HG02571 (cell line): Measurements from ENCODE around the gene STX8.
"Not testable (repeated sequence)": the region's sequence is repeated elsewhere in the genome, so short reads cannot be mapped to it uniquely, and the experiment has no call there.

ENCODE experiments used
- ATAC-seq: cut with Tn5 transposase; IDR thresholded peaks from one replicate; pipeline ENCODE4 v1.9.1; 2021; ENCODE audit warnings: mild to moderate bottlenecking, moderate library complexity; ENCODE audit not compliant: unreplicated experiment

STX8 gene

GRCh38 chr17:9355846-9356245 lies 219.8 kb downstream of the STX8 start:
- ATAC-seq = no peak

DNA sequence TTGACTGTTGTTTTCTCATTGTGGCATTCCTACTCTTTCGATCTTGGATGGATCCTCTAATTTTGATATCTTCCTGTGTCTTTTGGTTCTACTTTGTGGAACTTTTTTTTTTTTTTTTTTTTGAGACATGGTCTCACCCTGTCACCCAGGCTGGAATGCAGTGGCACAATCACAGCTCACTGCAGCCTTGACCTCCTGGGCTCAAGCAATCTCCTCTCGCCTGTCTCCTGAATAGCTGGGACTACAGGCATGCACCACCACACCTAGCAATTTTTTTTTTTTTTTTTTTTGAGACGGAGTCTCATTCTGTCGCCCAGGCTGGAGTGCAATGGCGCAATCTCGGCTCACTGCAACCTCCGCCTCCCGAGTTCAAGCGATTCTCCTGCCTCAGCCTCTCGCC lies 220.4 kb downstream of the STX8 start:
- ATAC-seq = not testable (repeated sequence)

DNA sequence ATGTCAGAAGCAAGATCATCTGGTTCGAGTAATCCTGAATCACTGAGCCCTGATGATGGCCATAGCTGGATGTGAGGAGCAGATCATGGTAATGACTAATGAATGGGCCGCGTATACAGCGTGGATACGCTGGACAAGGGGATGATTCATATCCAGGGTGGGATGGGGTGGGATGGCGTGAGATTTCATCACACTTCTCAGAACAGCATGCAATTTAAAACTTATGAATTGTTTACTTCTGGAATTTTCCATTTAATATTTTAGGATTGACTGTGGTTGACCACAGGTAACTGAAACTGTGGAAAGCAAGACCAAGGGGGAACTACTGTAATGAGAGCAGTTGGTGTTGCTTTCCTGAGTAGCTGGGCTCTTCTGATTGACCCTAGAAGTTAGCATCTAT lies 225.5 kb downstream of the STX8 start:
- no peak for ATAC-seq

- no peak for ATAC-seq
Observed at GRCh38 chr17:9346296-9346926, 229.2 kb downstream of the STX8 start.

GRCh38 chr17:9343516-9343915 lies 232.1 kb downstream of the STX8 start:
- no peak for ATAC-seq

GRCh38 chr17:9342225-9342624 lies 233.4 kb downstream of the STX8 start:
- no peak for ATAC-seq

- ATAC-seq = no peak
Observed at GRCh38 chr17:9339958-9340357, 235.7 kb downstream of the STX8 start.

DNA sequence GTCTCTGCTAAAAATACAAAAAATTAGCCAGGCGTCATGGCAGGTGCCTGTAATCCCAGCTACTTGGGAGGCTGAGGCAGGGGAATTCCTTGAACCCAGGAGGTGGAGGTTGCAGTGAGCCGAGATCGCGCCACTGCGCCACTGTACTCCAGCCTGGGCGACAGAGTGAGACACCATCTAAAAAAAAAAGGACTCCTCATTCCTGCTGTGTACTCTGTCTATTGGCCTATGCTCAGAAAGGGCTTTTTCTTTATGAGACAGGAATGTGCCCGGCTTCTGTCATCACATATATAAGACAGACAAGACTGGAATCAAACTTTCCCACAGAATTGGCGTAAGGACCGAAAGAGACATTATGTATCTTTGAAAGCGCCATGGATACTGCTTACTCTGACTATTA lies 236.1 kb downstream of the STX8 start:
- not testable (repeated sequence) for ATAC-seq

DNA sequence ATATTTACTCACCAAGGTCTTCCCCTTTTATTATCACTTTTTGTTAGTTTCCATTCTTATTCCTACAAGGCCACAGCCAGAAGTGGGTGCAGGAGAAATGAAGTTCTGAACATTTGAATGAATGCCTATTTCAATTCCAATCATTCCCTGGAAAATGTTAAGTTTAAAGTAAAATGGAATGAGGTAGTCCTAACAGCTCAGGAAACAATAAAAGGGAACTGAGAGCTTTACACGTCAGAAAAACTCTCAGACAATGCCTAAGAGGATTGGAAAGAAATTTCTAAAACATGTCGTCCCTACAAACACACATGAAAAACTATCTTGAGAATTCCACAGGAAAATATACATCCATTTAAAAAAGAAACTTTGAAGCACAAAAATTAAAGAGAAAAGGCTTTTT lies 238.8 kb downstream of the STX8 start:
- ATAC-seq = no peak

DNA sequence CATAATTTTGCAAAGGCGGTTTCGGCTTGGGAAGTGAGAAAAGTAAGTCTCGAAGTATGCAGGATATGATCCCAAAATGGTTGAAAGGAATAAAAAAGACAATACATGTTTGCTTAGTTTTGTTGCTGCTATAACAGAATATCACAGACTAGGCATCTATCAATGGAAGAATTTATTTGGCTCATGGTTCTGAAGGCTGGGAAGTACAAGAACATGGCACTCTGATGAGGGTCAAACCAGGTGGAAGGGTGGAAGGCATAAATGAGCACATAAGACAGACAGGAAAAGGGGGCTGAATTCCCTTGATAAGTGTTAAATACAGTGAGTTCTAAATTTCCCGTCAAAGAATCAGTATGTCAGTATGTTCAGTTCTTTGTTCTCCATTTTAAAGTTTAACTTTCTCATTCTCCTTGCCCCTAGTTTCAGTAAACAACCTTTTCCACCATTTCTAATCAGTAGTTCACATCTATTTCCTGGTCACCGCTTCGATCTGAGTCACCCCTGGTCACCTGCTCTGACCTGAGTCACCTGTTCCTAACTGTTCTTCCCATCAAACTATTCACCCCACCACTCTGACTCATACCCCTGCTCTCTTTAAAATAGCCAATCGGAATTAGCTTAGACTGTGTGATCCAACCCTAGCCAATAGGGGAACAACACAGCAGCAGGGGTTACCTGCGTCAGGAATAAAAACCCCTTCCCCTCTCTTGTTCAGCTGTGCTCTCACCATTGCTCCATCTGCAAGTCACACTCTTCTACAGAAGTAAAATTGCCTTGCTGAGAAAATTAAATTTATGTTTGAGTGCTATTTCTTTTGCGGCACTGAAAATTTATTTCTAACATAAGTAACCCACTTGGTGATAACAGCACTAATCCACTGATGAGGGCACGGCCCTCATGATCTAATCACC lies 240.8 kb downstream of the STX8 start:
- ATAC-seq = no peak

- ATAC-seq = no peak
Observed at GRCh38 chr17:9332132-9332494, 243.5 kb downstream of the STX8 start.

- no peak for ATAC-seq
Observed at GRCh38 chr17:9331279-9332131, 244.1 kb downstream of the STX8 start.

GRCh38 chr17:9330611-9331271 lies 244.9 kb downstream of the STX8 start:
- ATAC-seq = no peak

DNA sequence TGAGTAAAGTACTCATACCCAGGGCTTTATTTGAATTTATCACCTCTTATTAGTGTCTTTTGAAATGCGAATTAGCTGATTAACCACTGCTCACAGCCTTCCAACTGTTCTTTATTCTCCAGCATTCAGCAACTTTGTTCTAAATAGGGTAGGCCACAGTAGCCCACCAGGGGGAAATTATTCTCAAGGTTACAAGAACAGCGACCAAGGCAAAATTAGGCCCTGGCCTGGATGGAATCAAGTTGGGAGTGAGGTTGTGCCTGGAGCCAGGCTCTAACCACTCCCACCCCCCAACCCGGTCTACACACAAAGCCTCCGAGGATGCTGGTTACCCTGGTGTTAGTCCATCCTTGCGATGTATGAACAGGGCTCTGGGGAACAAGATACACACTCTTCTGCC lies 245.5 kb downstream of the STX8 start:
- no peak for ATAC-seq

GRCh38 chr17:9329251-9329921 lies 246.2 kb downstream of the STX8 start:
- ATAC-seq = no peak

DNA sequence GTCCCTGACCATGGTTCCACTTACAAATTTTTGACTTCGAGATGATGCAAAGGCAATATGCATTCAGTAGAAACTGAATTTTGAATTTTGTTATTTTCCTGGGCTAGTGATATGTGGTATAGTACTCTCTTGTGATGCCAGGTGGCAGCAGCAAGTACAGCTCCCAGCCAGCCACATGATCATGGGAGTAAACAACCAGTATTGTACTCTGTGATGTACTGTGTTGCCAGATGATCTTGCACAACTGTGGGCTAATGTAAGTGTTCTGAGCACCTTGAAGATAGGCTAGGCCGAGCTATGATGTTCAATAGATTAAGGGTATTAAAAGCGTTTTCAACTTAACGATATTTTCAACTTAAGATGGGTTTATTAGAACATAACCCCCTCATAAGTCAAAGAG lies 250.8 kb downstream of the STX8 start:
- ATAC-seq = no peak

DNA sequence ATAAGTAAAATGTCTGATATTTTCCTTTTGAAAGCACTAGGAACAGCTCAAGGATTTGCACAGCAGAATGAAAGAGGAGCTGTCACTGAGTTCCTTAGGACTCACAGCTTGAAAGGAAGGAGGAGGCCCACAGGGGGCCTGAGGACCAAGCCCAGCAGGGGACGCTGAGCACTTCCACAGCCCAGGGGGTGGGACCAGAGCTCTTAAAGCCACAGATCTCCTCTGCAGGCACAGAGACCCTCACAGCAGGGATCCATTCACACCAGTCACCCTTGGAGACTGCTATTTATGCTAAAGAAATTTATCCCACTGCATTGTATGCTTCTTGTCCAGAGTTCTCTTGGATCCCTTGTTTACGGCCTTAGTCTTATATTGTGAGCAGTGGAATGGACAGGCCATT lies 253.3 kb downstream of the STX8 start:
- ATAC-seq = no peak

- ATAC-seq = no peak
Observed at GRCh38 chr17:9321890-9322289, 253.7 kb downstream of the STX8 start.

DNA sequence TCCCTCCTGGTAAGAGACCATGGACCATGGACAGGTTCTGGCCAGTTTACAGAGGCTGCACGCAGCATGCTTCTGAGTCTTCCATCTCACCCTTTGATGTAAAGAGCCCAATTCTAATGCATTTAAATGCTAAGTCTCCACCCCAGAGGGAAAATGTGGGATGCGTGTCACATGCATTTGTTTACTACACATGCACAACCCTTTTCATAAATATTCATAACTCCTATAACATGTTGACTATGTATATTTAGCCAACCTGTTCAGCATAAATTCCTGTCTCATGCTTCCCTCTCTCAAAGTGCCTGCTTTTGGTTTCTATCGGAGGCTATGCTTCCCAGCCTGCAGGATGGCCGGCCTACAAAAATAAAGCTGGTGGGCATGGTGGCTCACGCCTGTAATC lies 260.3 kb downstream of the STX8 start:
- ATAC-seq = no peak

- no peak for ATAC-seq
Observed at GRCh38 chr17:9313346-9313745, 262.3 kb downstream of the STX8 start.
